PC-3 (cell line): Measurements from ENCODE around the gene CCNG2. TPM values are rescaled to one million over a fixed set of nuclear protein-coding genes. Genes with fewer than 3 reads are reported as not detected.

ENCODE experiments used
- ATAC-seq: fragments of 200-7000 bp; cut with Tn5 transposase; 2 replicates; pipeline ENCODE4 v1.9.1; 2020; ENCODE audit warnings: mild to moderate bottlenecking, moderate library complexity
- BruUV-seq: library from RNA; stranded (reverse); fragments of 400-500 nt; replicated peaks from 2 replicates; lab custom pipeline; 2021; lab: Mats Ljungman, UMichigan
- CTCF ChIA-PET: fragments of 300-600 bp; sonication (Branson Sonifier 250); formaldehyde crosslinking; loops from one replicate; lab custom pipeline; 2022; ENCODE audit warnings: antibody characterized with exemption; lab: Charles Lee
- POLR2A ChIA-PET: fragments of 300-600 bp; sonication (Branson Sonifier 250); formaldehyde crosslinking; loops from one replicate; lab custom pipeline; 2022; ENCODE audit warnings: antibody characterized with exemption; ENCODE audit not compliant: unreplicated experiment; lab: Charles Lee
- DNase-seq: peaks from one replicate; pipeline ENCODE4 v3.0.0-alpha.2; 2015
- H2AFZ ChIP-seq: fragments of 300-600 bp; sonication (generic); 2 replicates; pipeline ENCODE4 v1.6.0; 2016; ENCODE audit warnings: antibody characterized with exemption, low read length
- H3F3A ChIP-seq: fragments of 300-600 bp; sonication (generic); one replicate; pipeline ENCODE4 v1.6.0; 2017; ENCODE audit warnings: antibody characterized with exemption, low read length, control low read depth, mild to moderate bottlenecking; ENCODE audit not compliant: unreplicated experiment
- H3K27ac ChIP-seq: fragments of 300-600 bp; sonication (generic); 2 replicates; pipeline ENCODE4 v1.5.1; 2016; ENCODE audit warnings: mild to moderate bottlenecking, low read length
- H3K27me3 ChIP-seq: fragments of 300-600 bp; sonication (generic); 2 replicates; pipeline ENCODE4 v1.6.1; 2016; ENCODE audit warnings: low read length, mixed read lengths
- H3K36me3 ChIP-seq: fragments of 300-600 bp; sonication (generic); 2 replicates; pipeline ENCODE4 v1.6.1; 2016; ENCODE audit warnings: low read depth, mixed run types, low read length, mixed read lengths
- H3K4me1 ChIP-seq: fragments of 300-600 bp; sonication (generic); 2 replicates; pipeline ENCODE4 v1.5.1; 2016; ENCODE audit warnings: low read length; ENCODE audit not compliant: insufficient read depth
- H3K4me2 ChIP-seq: fragments of 300-600 bp; sonication (generic); 2 replicates; pipeline ENCODE4 v1.6.0; 2016; ENCODE audit warnings: low read length
- H3K4me3 ChIP-seq: fragments of 300-600 bp; sonication (generic); 2 replicates; pipeline ENCODE4 v1.5.1; 2016; ENCODE audit warnings: mild to moderate bottlenecking, low read length, mixed read lengths
- H3K79me2 ChIP-seq: fragments of 300-600 bp; sonication (generic); 2 replicates; pipeline ENCODE4 v1.6.1; 2017; ENCODE audit warnings: low read length, mixed read lengths
- H3K9ac ChIP-seq: fragments of 300-600 bp; sonication (generic); 2 replicates; pipeline ENCODE4 v1.6.0; 2016; ENCODE audit warnings: mild to moderate bottlenecking, low read length
- H3K9me2 ChIP-seq: fragments of 300-600 bp; sonication (generic); replicated peaks from 2 replicates; pipeline ENCODE4 v1.6.1; 2016; ENCODE audit warnings: mixed run types, low read length, mixed read lengths
- H3K9me3 ChIP-seq: fragments of 300-600 bp; sonication (generic); 2 replicates; pipeline ENCODE4 v1.6.1; 2016; ENCODE audit warnings: low read length, mixed read lengths
- H4K20me1 ChIP-seq: fragments of 300-600 bp; sonication (generic); 2 replicates; pipeline ENCODE4 v1.6.1; 2016; ENCODE audit warnings: low read length, mixed read lengths
- CTCF ChIP-seq: fragments of 300-600 bp; sonication (generic); conservative IDR thresholded peaks from 2 replicates; pipeline ENCODE4 v1.5.1; 2017; ENCODE audit warnings: antibody characterized with exemption, low read depth, mild to moderate bottlenecking, low read length
- EZH2 ChIP-seq: fragments of 300-600 bp; sonication (generic); IDR thresholded peaks from one replicate; pipeline ENCODE4 v1.6.1; 2017; ENCODE audit warnings: antibody characterized with exemption, mild to moderate bottlenecking, low read length; ENCODE audit not compliant: unreplicated experiment
- EZH2phosphoT487 ChIP-seq: fragments of 300-600 bp; sonication (generic); IDR thresholded peaks from 2 replicates; pipeline ENCODE4 v1.6.1; 2018; ENCODE audit warnings: mild to moderate bottlenecking, antibody characterized with exemption, low read length, borderline replicate concordance
- intact Hi-C: fragments of 100-400 bp; cut with micrococcal nuclease; formaldehyde crosslinking; loops from 2 replicates; pipeline ENCODE4 v1.9.0; 2023
- total RNA-seq: library from RNA; depleted of rRNA; stranded (reverse); fragments of >200 nt; gene quantifications from 2 replicates; pipeline ENCODE4 v1.2.3, GENCODE V29; 2014

The CCNG2 gene
- total RNA-seq, 1 experiment from 2014 or later: 8.0 TPM

- Histone ChIP-seq H3K4me1 (peaks cover 53% of the 10 kb centered on the region), H3K4me3 (no peak overlapping the region), H3K4me2 (peak overlapping the region; percentile 43; the same call in 1 of the 2 replicates), H4K20me1 (no peaks in the 10 kb centered on the region), H3K9me2 (no peaks in the 10 kb centered on the region), H3K36me3 (no peaks in the 10 kb centered on the region), H3K9ac (no peak overlapping the region), H3F3A (peaks cover 7% of the 10 kb centered on the region), H3K27me3 (no peaks in the 10 kb centered on the region), H3K79me2 (no peaks in the 10 kb centered on the region), H3K27ac (no peak overlapping the region), H2AFZ (no peak overlapping the region), H3K9me3 (no peaks in the 10 kb centered on the region)
- CTCF ChIA-PET: interaction anchor here (0.6 kb wide), 1 partner anchor 437 kb away, joined by 3 read pairs; no protein-coding TSS in a partner anchor
- no TSS peak for BruUV-seq
- intact Hi-C loops: no loop called here
- no peak for TF ChIP-seq CTCF
- TF ChIP-seq EZH2phosphoT487: no peak
- no peak for TF ChIP-seq EZH2
- ATAC-seq (peak; percentile 48), DNase-seq (peak; percentile 62)
- POLR2A ChIA-PET: interaction anchor here (0.6 kb wide), 1 partner anchor 42 kb away, joined by 3 read pairs; no protein-coding TSS in a partner anchor
These were observed 5.8 kb upstream of the CCNG2 start for GRCh38 chr4:77151241-77151640.

GRCh38 chr4:77152421-77152820, 4.6 kb upstream of the CCNG2 start:
- Histone ChIP-seq H3K4me2 (peak overlapping the region; percentile 54), H3K9me3 (no peaks in the 10 kb centered on the region), H3K9me2 (no peaks in the 10 kb centered on the region), H3K36me3 (no peaks in the 10 kb centered on the region), H3F3A (no peaks in the 10 kb centered on the region), H4K20me1 (no peaks in the 10 kb centered on the region), H3K27ac (peak overlapping the region; percentile 51), H3K79me2 (no peaks in the 10 kb centered on the region), H2AFZ (peak overlapping the region; percentile 49; the same call in 1 of the 2 replicates), H3K4me1 (peaks cover 42% of the 10 kb centered on the region), H3K4me3 (peak overlapping the region; percentile 21; the same call in 1 of the 2 replicates), H3K9ac (no peak overlapping the region), H3K27me3 (no peaks in the 10 kb centered on the region)
- intact Hi-C loops: no loop called here
- no peak for TF ChIP-seq EZH2phosphoT487
- TF ChIP-seq CTCF: no peak
- no peak for TF ChIP-seq EZH2
- no TSS peak for BruUV-seq
- ChIA-PET POLR2A (no interaction called here), CTCF (no interaction called here)
- DNase-seq (peak; percentile 72), ATAC-seq (peak; percentile 20)

- Histone ChIP-seq H3K9ac (no peak overlapping the region), H3K27ac (no peak overlapping the region), H4K20me1 (no peaks in the 10 kb centered on the region), H3F3A (no peaks in the 10 kb centered on the region), H3K4me1 (peaks cover 36% of the 10 kb centered on the region), H3K9me3 (no peaks in the 10 kb centered on the region), H3K9me2 (no peaks in the 10 kb centered on the region), H3K79me2 (no peaks in the 10 kb centered on the region), H3K36me3 (no peaks in the 10 kb centered on the region), H3K27me3 (no peaks in the 10 kb centered on the region), H3K4me3 (no peak overlapping the region), H3K4me2 (no peak overlapping the region), H2AFZ (no peak overlapping the region)
- no TSS peak for BruUV-seq
- CTCF ChIA-PET: no interaction called here
- TF ChIP-seq CTCF (no peak), EZH2 (no peak), EZH2phosphoT487 (no peak)
- intact Hi-C loops: no loop called here
- POLR2A ChIA-PET: no interaction called here
- ATAC-seq (no peak), DNase-seq (no peak)
These were observed 4.0 kb upstream of the CCNG2 start for GRCh38 chr4:77153006-77153405.
